ENCODE data around the gene BMPR1A. TPM values are rescaled to one million over a fixed set of nuclear protein-coding genes. Genes with fewer than 3 reads are reported as not detected.
A peak's percentile ranks its signal among the peaks of the same experiment; 100 is the strongest.

Gene BMPR1A
- total RNA-seq, 1 donor from 2014 or later = 32.6 TPM

GRCh38 chr10:86782701-86783418 lies 26.4 kb downstream of the BMPR1A start:
- H3K36me3 ChIP-seq (ENCODE audit: control insufficient read depth, insufficient read depth, low read length) = no peaks in the 10 kb centered on the region

GRCh38 chr10:86785037-86785436 lies 28.6 kb downstream of the BMPR1A start:
- DNase-seq (ENCODE audit: low read depth) = peak; percentile 42
- no peak for FAIRE-seq

More at GRCh38 chr10:86782701-86783418, 26.4 kb downstream of the BMPR1A start:
- Histone ChIP-seq H3K4me3 (ENCODE audit: low read depth, low read length) (no peak overlapping the region), H3K27me3 (ENCODE audit: control insufficient read depth, insufficient read depth, low read length) (no peaks in the 10 kb centered on the region)
- DNase-seq (ENCODE audit: low read depth) (no peak), FAIRE-seq (no peak)
- no peak for TF ChIP-seq CTCF (IDR thresholded peaks at IDR 0.05; ENCODE audit: insufficient read depth, low read length, severe bottlenecking)

GRCh38 chr10:86785968-86786367 lies 29.5 kb downstream of the BMPR1A start:
- DNase-seq (ENCODE audit: low read depth) (no peak), FAIRE-seq (no peak)
- no peaks in the 10 kb centered on the region for H3K27me3 ChIP-seq (ENCODE audit: control insufficient read depth, insufficient read depth, low read length)
- no peaks in the 10 kb centered on the region for H3K36me3 ChIP-seq (ENCODE audit: control insufficient read depth, insufficient read depth, low read length)
- H3K4me3 ChIP-seq (ENCODE audit: low read depth, low read length) = no peak overlapping the region
- TF ChIP-seq CTCF (IDR thresholded peaks at IDR 0.05; ENCODE audit: insufficient read depth, low read length, severe bottlenecking) = no peak

More at GRCh38 chr10:86785037-86785436, 28.6 kb downstream of the BMPR1A start:
- Histone ChIP-seq H3K36me3 (ENCODE audit: control insufficient read depth, insufficient read depth, low read length) (no peaks in the 10 kb centered on the region), H3K4me3 (ENCODE audit: low read depth, low read length) (no peak overlapping the region), H3K27me3 (ENCODE audit: control insufficient read depth, insufficient read depth, low read length) (no peaks in the 10 kb centered on the region)
- no peak for TF ChIP-seq CTCF (IDR thresholded peaks at IDR 0.05; ENCODE audit: insufficient read depth, low read length, severe bottlenecking)

- DNase-seq (ENCODE audit: low read depth) = no peak
- H3K36me3 ChIP-seq (ENCODE audit: control insufficient read depth, insufficient read depth, low read length) = no peaks in the 10 kb centered on the region
- H3K4me3 ChIP-seq (ENCODE audit: low read depth, low read length) = no peak overlapping the region
- H3K27me3 ChIP-seq (ENCODE audit: control insufficient read depth, insufficient read depth, low read length) = no peaks in the 10 kb centered on the region
- no peak for TF ChIP-seq CTCF (IDR thresholded peaks at IDR 0.05; ENCODE audit: insufficient read depth, low read length, severe bottlenecking)
- no peak for FAIRE-seq
Measured at GRCh38 chr10:86786368-86786767, 29.9 kb downstream of the BMPR1A start.

- Histone ChIP-seq H3K27me3 (ENCODE audit: control insufficient read depth, insufficient read depth, low read length) (no peaks in the 10 kb centered on the region), H3K4me3 (ENCODE audit: low read depth, low read length) (no peak overlapping the region), H3K36me3 (ENCODE audit: control insufficient read depth, insufficient read depth, low read length) (no peaks in the 10 kb centered on the region)
- TF ChIP-seq CTCF (IDR thresholded peaks at IDR 0.05; ENCODE audit: insufficient read depth, low read length, severe bottlenecking) = no peak
- DNase-seq (ENCODE audit: low read depth) = no peak
- FAIRE-seq = no peak
Measured at GRCh38 chr10:86790394-86790793, 34.0 kb downstream of the BMPR1A start.
